GM12891 (cell line): ENCODE data around the gene SLC43A1.

Experiments used
- POLR2A ChIP-seq: IDR thresholded peaks from 2 replicates; pipeline ENCODE4 v1.6.1; 2011; ENCODE audit warnings: low read depth, low read length, control low read depth
- POLR2AphosphoS5 ChIP-seq: IDR thresholded peaks from 2 replicates; pipeline ENCODE4 v1.6.1; 2011; ENCODE audit warnings: low read depth, low read length, control low read depth
- POU2F2 ChIP-seq: IDR thresholded peaks from 2 replicates; pipeline ENCODE4 v1.6.1; 2011; ENCODE audit warnings: low read depth, mild to moderate bottlenecking, control low read depth, low read length, moderate library complexity
- SPI1 ChIP-seq: IDR thresholded peaks from 2 replicates; pipeline ENCODE4 v1.6.1; 2011; ENCODE audit warnings: low read depth, low read length, control low read depth
- TAF1 ChIP-seq: IDR thresholded peaks from 2 replicates; pipeline ENCODE4 v1.6.1; 2011; ENCODE audit warnings: low read depth, low read length, control low read depth

DNA sequence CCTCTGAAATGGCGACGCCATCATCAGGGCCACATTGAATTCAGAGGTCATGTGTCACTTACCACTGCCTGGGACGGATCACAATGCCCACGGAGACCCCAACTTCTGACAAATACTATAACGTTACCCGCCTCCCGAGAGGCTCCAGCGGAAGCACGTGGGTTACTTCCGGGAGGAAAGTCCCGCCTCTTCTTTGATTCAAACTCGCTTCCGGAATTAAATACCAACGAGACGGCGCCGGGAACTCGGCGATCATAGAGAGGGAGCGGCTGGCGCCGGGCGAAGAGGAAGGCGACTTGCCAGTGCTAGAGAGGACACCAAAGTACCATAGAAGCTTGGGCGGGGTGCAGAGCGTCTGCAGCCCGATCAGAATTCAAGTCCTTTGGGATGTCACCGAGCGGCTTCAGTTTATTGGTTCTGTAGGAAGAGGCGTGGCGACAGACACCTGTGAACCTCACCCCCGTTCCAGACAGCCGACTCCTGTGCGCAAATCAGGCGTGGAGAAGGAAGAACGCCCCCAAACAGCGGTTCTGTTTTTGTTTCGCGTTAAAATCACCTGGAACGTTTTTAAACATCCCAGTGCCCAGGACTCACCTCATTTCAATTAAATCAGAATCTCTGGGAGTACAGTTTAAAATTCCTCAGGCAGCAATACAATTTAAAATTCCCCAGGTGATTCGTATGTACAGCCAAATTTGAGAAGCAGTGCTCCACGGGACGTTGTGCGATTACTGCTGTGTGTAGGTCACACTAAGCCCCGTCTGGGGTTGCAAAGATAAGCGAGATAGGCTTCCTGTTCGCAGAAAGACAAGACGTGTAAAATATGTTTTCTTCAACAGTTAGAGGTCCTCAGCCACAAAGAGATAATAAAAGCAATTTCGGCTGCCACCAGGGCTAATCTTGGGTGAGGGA, 15.3 kb upstream of the SLC43A1 start, which contains the start of gene TIMM10:
- TF ChIP-seq POLR2AphosphoS5 (peak; percentile 76), POU2F2 (0 out of 2 replicates have a peak, but pooled peaks have one; percentile 9), TAF1 (peak; percentile 36; the same call in 1 of the 2 replicates), POLR2A (peak; percentile 81), SPI1 (no peak; the same call in 1 of the 2 replicates)
